ENCODE data around the gene ADGRA3. TPM values are rescaled to one million over a fixed set of nuclear protein-coding genes. Genes with fewer than 3 reads are reported as not detected.

ADGRA3 gene
- total and polyA plus RNA-seq, 11 donors = 9.6 to 43.9 (median 21.5) TPM

DNA sequence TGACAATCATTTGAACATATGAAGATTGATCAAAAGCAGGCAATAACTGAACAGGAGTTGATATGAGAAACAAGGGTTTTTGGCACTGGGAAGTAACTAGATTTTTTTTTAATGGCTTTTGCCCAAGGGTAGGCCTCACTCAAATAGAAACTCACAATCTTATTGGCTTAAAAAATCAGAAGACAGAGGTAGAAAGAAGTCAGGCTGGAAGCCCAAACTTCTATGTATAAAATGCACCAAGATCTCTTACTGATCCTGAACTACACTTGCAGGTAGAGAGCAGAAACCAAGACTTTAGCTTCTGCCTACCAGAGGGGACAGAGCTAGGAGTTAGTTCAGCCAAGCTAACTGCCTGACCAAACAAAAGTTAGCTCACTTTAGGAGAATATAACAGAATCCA, 74.9 kb downstream of the ADGRA3 start:
- Histone ChIP-seq H3K27ac (no peak overlapping the region), H3K27me3 (no peaks in the 10 kb centered on the region), H3K4me3 (no peak overlapping the region), H3K4me1 (no peaks in the 10 kb centered on the region), H3K36me3 (peaks cover 0 to 66% (median 5%) of the 10 kb centered on the region in 9 donors), H3K9me3 (no peaks in the 10 kb centered on the region)
- no peak for ATAC-seq
- DNase-seq = no peak
- intact Hi-C loops (cut with DNase I) = no loop called here
- TF ChIP-seq, protein P1, sequence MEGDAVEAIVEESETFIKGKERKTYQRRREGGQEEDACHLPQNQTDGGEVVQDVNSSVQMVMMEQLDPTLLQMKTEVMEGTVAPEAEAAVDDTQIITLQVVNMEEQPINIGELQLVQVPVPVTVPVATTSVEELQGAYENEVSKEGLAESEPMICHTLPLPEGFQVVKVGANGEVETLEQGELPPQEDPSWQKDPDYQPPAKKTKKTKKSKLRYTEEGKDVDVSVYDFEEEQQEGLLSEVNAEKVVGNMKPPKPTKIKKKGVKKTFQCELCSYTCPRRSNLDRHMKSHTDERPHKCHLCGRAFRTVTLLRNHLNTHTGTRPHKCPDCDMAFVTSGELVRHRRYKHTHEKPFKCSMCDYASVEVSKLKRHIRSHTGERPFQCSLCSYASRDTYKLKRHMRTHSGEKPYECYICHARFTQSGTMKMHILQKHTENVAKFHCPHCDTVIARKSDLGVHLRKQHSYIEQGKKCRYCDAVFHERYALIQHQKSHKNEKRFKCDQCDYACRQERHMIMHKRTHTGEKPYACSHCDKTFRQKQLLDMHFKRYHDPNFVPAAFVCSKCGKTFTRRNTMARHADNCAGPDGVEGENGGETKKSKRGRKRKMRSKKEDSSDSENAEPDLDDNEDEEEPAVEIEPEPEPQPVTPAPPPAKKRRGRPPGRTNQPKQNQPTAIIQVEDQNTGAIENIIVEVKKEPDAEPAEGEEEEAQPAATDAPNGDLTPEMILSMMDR (IDR thresholded peaks at IDR 0.05) = no peak
- TF ChIP-seq POLR2A (IDR thresholded peaks at IDR 0.05) = no peak

DNA sequence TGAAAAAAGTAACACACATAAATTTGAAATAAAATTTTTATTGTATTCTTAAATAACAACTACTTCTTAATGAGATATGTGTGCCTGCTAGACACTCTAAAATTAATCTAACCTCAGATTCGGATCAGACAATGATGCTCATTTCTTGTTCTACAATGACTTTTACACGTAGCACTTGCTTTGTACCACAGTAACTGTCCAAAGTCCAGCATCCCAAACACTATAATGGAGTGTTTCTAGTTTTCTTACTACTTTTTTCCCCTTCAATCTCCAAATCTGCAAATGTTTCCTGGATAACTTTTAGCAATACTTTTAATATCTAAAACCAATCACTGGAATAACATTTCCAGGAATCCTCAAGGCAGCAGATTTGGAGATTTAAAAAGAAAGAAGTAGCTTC, 75.9 kb downstream of the ADGRA3 start:
- intact Hi-C loops (cut with DNase I) = loop anchor here in 2 of 10 donors (10.0 kb wide), 1 partner anchor 75 kb away; the partner anchor contains the start of gene ADGRA3 (in 2 of the 2)
- Histone ChIP-seq H3K4me1 (no peaks in the 10 kb centered on the region), H3K27me3 (no peaks in the 10 kb centered on the region), H3K36me3 (peaks cover 0 to 62% (median 5%) of the 10 kb centered on the region in 9 donors), H3K27ac (no peak overlapping the region), H3K4me3 (no peak overlapping the region), H3K9me3 (no peaks in the 10 kb centered on the region)
- WGBS, 4 donors = 90 to 95% (median 93%) methylated on average over 2 of the region's 2 CpGs
- no peak for DNase-seq
- no peak for ATAC-seq
- no peak for TF ChIP-seq POLR2A (IDR thresholded peaks at IDR 0.05)
- TF ChIP-seq, protein P1 (IDR thresholded peaks at IDR 0.05) = no peak

- H3K36me3 ChIP-seq = peaks cover 0 to 40% (median 0%) of the 10 kb centered on the region in 9 donors
- no peaks in the 10 kb centered on the region for H3K9me3 ChIP-seq
- DNase-seq (no peak), ATAC-seq (no peak)
- no peak for TF ChIP-seq POLR2A (IDR thresholded peaks at IDR 0.05)
- TF ChIP-seq, protein P1 (IDR thresholded peaks at IDR 0.05) = no peak
- H3K27me3 ChIP-seq = no peaks in the 10 kb centered on the region
- H3K4me1 ChIP-seq = no peaks in the 10 kb centered on the region
- intact Hi-C loops (cut with DNase I) = loop anchor here in 2 of 10 donors (10.0 kb wide), 1 partner anchor 79 kb away; the partner anchor contains the start of gene ADGRA3 (in 2 of the 2)
- H3K4me3 ChIP-seq = no peak overlapping the region
- 48 to 59% (median 53%) methylated on average over 2 of the region's 2 CpGs for WGBS, 4 donors
- H3K27ac ChIP-seq = no peak overlapping the region
These were observed 80.2 kb downstream of the ADGRA3 start for GRCh38 chr4:22435652-22436051.

DNA sequence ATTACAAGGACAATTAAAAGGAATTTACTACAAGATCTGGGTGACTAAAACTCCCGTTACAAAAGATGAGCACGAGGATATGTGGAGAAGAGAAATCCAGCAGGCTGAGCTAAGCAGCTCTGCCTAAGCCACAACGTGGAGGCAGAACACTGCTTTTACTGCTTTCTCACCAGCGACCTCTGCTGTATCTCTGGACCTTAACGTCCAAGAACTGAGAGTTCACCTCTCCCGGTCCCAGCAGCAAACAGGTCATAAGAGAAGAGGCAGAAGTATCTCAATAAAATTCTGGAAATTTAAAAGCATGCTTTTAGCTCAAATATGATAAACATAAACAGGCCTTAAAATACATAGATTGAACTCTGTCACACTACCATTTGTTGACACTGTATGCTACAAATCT, 81.0 kb downstream of the ADGRA3 start:
- no peak for TF ChIP-seq POLR2A (IDR thresholded peaks at IDR 0.05)
- TF ChIP-seq, protein P1 (IDR thresholded peaks at IDR 0.05) = peak in 11 of 12 donors; percentile 17 to 55 (median 38)
- H3K27ac ChIP-seq = no peak overlapping the region
- no peak overlapping the region for H3K4me3 ChIP-seq
- intact Hi-C loops (cut with DNase I) = loop anchor here in 2 of 10 donors (10.0 kb wide), 1 partner anchor 80 kb away; the partner anchor contains the start of gene ADGRA3 (in 2 of the 2)
- 27 to 30% (median 29%) methylated on average over 6 of the region's 6 CpGs for WGBS, 4 donors
- ATAC-seq (peak; percentile 71 to 85 (median 78)), DNase-seq (peak in 4 of 5 donors; percentile 20 to 41 (median 30))
- peaks cover 0 to 40% (median 0%) of the 10 kb centered on the region in 9 donors for H3K36me3 ChIP-seq
- H3K27me3 ChIP-seq = no peaks in the 10 kb centered on the region
- H3K4me1 ChIP-seq = no peaks in the 10 kb centered on the region
- H3K9me3 ChIP-seq = no peaks in the 10 kb centered on the region

Measured in heart left ventricle (tissue), 16 donors.